CD4-positive, alpha-beta T cell treated with Interleukin-6 at 100 ng/mL for 8 hours (primary cell): ENCODE measurements around the gene GALNT9.
"Not testable (repeated sequence)": the region's sequence is repeated elsewhere in the genome, so short reads cannot be mapped to it uniquely, and the experiment has no call there.

Experiments
- DNase-seq: peaks from one replicate; pipeline ENCODE4 v3.0.0-alpha.2; 2020; ENCODE audit warnings: mixed read lengths, low spot score

Gene GALNT9

GRCh38 chr12:132249689-132250478, 79.5 kb downstream of the GALNT9 start:
- DNase-seq: no peak

- no peak for DNase-seq
Observed at GRCh38 chr12:132248453-132249167, 80.8 kb downstream of the GALNT9 start.

GRCh38 chr12:132247718-132248452, 81.5 kb downstream of the GALNT9 start:
- DNase-seq: no peak

DNA sequence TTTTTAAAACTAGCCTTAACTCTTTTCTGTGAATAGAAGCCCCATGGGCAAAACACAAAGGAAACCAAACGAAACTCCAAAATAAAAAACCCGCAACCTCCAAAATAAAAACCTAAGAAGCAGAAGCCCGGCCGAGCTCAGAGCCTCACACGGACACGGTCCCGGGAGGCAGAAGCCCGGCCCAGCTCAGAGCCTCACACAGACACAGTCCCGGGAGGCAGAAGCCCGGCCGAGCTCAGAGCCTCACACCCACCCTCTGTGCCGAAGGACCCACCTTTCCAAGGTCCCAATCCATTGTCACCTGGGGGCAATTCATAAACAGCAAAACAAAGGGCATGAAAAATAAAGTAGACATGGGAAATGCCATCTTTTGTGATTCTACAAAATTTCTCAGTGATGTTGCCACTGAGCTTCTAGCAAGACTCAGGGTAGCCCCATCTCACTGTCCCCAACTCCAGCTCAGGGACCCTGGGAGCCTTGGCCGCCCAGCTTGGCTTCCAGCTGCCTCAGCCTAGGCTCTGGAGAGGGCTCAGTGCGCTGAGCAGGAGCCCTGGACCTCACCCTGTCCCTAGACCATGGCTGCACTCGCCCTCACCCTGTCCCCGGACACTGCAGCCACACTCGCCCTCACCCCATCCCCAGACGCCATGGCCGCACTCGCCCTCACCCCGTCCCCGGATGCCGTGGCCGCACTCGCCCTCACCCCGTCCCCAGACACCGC, 82.2 kb downstream of the GALNT9 start:
- no peak for DNase-seq

DNA sequence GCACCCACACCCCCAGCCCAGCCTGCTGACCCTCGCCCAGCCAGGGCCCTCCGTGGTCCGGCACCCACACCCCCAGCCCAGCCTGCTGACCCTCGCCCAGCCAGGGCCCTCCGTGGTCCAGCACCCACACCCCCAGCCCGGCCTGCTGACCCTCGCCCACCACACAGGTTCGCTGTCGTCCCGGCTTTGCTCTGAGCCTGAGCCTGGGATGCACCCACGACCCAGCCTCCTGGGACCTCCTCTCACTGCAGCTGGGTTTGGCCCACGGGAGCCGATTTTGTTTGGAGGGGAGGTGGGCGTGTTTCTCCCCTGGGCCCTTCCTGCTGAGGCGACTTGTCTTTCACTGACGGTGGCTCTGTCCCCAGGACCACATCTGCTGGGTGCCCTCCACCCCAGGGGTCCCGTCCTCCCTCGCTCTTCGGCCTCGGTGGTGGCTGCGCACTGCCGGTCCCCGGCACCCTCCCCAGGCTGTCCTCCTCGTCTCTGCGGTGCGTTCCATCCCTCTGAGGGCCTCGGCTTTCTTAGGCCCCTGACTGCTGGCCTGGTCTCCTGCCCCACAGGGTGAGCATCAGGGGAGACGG, 83.8 kb downstream of the GALNT9 start:
- DNase-seq: no peak

GRCh38 chr12:132244724-132245295, 84.6 kb downstream of the GALNT9 start:
- no peak for DNase-seq

DNA sequence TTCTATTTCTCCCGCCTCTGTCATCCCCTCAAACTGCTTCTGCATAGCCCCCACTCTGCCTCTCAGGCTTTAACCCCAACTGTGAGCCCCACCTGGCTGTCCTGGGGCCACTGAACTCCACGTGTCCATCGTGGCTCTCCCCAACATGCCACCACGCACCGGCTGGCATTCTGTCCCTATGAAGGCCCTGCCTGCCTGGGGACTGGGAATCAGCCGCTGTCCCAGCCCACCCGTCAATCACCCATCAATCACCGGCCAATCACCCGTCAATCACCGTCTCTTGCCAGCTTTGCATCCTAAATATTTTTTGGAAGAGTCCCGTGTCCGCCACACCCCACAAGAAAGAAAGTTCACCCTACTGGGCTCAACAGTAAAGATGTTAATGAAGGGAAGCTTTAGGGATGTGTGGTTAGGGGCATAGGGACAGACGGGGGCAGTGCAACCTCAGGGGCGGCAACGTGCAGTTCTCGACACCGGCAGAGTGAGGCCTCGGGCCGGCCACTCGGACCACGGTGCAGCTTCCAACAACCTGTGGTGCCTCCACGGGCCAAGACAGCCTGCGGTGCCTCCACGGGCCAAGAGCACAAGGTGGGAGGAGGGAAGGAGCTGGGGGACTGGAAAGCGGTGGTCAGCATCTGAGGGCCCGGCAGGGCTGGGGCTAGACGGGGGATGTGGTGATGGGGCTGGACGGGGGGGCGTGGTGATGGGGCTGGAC, 85.6 kb downstream of the GALNT9 start:
- no peak for DNase-seq

- not testable (repeated sequence) for DNase-seq
Observed at GRCh38 chr12:132243171-132243570, 86.2 kb downstream of the GALNT9 start.

- DNase-seq: not testable (repeated sequence)
Observed at GRCh38 chr12:132240669-132241007, 88.8 kb downstream of the GALNT9 start.

DNA sequence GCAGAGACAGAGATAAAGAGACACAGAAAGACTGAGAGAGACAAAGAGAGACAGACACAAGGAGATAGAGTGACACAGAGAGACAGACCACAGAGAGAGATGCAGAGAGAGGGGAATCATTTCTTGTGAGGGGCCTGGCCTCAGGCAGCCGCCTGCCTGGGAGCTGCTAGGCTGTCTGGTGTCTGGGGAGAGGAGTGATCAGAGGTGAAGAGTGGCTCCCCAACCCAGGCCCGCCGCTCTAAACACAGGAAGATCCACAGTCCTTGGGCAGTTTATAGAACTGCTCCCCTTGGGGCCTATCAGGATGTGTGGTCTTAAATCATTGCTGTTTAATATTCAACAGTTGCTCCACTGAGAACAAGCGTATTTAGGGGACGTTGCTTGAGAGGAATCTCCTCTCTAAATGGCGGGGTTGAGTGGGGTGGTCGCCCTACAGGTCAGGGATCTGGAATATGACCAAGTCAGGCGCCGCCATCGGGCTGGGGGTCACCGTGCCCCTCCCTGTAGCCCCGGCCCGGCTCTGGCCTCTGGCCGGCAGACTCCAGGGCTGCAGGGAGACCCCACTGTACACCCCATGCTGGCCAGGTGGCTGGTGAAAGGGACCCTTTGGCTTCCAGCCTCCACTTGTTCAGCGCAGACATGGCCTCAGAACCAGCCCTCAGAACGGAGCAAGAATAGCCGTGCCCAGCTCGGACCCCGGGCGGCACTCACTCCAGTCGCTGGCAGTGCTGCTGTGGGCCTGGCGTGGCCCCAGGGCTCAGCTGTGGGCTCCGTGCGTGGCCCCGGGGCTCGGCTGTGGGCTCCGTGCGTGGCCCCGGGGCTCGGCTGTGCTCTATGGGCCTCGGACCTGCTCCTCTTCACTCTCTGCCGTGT, 89.4 kb downstream of the GALNT9 start:
- no peak for DNase-seq

DNA sequence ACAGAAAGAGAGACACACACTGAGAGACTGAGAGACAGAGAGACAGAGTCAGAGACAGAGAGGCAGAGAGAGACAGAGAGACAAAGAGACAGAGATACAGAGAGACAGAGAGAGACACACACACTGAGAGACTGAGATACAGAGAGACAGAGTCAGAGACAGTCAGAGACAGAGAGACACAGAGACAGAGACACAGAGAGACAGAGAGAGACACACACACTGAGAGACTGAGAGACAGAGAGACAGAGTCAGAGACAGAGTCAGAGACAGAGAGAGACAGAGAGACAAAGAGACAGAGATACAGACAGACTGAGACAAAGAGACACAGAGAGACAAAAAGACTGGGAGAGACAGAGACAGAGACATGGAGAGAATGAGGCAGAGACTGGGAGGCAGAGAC, 90.0 kb downstream of the GALNT9 start:
- DNase-seq: no peak

GRCh38 chr12:132238884-132239283, 90.5 kb downstream of the GALNT9 start:
- no peak for DNase-seq

DNA sequence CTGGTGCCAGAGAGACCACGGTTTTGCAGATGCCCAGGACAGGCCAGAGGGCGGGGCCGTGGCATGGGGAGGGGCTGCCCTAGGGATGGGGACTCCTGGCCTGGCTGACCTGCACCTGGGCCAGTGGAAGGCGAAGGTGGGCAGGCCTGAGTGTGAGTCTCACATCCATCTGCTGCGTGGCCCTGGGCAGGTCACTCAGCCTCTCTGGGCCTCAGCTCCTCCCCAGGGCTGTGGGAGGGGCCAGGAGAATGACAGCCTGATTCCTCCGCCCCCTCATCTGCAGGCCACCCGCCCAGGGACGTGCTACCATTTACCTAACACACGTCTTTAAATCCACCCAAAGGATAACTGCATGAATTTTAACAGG, 90.9 kb downstream of the GALNT9 start:
- DNase-seq: no peak

DNA sequence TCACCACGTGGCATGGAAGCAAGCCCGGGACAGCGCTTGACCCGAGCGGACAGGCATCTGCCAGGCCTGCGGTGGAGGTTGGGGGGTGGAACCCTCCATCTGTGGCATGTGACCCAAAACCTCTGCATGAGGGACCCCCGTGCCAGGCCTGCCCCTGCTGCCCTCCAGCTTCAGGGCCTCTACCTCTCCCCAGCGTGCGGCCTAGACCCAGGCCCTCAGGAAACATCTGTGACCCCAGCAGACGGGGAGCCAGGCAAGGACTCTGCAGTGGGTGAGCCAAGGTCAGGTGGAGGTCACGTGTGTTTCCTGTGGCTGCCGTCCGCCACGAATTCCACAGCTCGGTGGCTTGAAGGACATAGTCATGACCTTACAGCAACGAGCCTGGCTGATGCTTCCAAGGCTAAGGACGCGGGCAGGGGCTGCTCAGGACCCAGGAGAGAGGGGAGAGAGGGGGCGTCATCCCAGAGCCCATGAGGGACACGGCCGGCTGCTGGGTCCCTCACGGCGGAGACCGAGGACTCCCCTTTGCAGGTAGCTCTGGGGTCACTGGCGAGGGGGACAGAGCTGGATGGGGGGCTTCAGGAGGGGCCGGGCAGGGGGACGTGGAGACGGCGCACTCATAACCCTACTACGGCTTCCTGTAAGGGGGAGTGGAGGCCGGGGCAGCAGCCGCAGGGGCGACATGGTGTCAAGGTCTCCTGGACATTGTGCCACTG, 91.5 kb downstream of the GALNT9 start:
- no peak for DNase-seq

DNA sequence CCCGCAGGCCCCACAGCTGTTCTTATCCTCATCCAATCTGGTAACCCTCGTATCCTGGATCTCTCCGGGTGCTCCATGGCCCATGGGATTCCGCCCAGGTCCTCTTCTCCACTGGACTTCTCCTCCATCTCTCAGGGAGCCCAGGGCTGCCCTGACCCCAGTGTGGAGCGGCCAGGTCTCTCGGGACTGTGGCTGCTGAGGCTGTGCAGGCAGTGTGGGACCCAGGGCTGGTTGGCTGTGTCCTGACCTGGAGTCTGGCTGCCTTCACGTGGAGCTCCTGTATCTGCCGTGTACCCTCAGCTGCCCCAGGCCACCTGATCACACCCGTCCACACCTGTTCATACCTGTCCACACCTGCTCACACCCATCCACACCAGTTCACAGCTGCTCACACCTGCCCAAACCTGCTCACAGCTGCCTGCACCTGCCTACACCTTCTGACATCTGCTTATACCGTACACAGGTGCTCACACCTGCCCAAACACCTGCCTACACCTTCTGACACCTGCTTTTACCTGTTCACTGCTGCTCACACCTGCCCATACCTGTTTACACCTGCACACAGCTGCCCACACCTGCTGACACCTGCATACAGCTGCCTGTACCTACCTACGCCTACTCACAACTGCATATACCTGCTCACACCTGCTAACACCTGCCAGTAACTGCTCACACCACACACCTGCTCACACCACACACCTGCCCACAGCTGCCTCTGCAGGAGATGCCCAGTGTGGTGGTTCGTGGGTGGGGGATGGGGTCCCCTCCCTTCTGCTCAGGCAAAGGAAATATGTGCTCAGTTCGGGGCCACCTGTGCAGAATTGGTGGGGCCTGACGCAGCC, 92.2 kb downstream of the GALNT9 start:
- no peak for DNase-seq

- DNase-seq: no peak
Observed at GRCh38 chr12:132236129-132236929, 93.1 kb downstream of the GALNT9 start.

DNA sequence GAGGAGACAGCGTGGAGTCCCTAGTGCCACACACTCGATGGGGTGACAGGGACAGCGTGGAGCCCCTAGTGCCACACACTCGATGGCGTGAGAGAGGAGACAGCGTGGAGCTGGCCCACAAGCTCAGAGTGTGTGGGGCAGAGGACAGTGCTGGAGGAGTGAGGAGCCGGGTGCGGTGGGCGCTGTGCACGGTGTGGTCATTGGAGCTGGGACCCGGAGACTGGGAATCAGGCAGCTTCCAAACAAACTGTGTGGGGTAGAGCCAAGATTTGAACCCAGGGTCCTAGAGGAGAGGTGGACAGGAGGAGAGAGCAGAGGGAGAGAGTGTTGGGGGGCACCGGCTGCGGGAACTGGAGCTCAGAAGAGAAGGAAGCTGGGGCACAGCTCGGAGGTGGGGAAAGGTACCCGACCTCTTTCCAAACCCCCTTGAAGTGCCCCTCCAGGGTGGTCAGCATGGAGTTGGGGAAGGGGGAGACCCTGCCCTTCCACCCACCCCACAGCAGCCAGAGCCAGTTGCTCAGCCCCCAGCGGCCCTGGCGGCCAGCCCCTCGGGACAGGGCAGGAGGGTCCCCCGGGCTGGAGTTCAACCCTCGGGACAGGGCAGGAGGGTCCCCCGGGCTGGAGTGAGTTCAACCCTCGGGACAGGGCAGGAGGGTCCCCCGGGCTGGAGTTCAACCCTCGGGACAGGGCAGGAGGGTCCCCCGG, 94.1 kb downstream of the GALNT9 start:
- DNase-seq: no peak
